Measurements from ENCODE around the gene MRPL49.
"Not testable (repeated sequence)": the region's sequence is repeated elsewhere in the genome, so short reads cannot be mapped to it uniquely, and the experiment has no call there.

The MRPL49 gene

DNA sequence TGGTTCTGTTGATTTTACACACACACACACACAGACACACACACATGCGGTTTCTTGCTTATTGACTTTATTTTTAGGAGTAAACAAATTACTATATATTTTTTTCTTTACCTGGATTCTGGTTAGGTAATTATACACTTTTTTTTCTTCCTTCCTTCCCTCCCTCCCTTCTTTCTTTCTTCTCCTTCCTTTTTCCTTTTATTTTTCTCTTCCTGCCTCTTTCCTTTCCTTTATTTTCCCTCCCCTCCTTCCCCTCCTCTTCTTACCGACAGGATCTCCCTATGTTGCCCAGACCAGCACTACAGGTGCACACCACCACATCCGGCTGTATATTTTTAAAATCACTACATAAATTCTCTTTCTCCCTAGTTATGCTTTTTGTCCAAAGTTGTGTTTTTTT is 44.8 kb downstream of the MRPL49 start:
- no peaks in the 10 kb centered on the region for H3K36me3 ChIP-seq
- peaks cover 5 to 7% of the 10 kb centered on the region in 2 experiments for H3K4me1 ChIP-seq (ENCODE audit: control insufficient read depth in 1 of 2, insufficient read depth in 1 of 2, low read depth in 1 of 2, low read length in 1 of 2)
- no peaks in the 10 kb centered on the region for H3K27me3 ChIP-seq
- H3K9me3 ChIP-seq = no peaks in the 10 kb centered on the region
- TF ChIP-seq, protein P1, sequence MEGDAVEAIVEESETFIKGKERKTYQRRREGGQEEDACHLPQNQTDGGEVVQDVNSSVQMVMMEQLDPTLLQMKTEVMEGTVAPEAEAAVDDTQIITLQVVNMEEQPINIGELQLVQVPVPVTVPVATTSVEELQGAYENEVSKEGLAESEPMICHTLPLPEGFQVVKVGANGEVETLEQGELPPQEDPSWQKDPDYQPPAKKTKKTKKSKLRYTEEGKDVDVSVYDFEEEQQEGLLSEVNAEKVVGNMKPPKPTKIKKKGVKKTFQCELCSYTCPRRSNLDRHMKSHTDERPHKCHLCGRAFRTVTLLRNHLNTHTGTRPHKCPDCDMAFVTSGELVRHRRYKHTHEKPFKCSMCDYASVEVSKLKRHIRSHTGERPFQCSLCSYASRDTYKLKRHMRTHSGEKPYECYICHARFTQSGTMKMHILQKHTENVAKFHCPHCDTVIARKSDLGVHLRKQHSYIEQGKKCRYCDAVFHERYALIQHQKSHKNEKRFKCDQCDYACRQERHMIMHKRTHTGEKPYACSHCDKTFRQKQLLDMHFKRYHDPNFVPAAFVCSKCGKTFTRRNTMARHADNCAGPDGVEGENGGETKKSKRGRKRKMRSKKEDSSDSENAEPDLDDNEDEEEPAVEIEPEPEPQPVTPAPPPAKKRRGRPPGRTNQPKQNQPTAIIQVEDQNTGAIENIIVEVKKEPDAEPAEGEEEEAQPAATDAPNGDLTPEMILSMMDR (IDR thresholded peaks at IDR 0.05) = no peak
- H3K4me3 ChIP-seq (ENCODE audit: low read depth in 1 of 2, low read length in 1 of 2) = no peak overlapping the region
- no peak overlapping the region for H3K27ac ChIP-seq

DNA sequence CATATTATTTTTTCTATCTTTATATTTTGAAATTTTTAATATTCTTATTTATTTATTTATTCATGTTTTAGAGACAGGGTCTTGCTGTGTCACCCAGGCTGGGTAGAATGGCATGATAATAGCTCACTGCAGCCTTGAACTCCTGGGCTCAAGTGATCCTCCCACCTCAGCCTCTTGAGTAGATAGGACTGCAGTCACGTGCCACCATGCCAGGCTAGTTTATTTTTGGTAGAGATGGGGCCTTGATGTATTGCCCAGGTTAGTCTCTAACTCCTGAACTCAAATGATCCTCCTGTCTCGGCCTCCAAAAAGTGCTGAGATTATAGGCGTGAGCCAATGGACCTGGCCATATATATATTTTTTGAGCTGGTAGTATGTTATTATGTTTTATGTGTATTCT is 45.5 kb downstream of the MRPL49 start:
- no peaks in the 10 kb centered on the region for H3K27me3 ChIP-seq
- no peaks in the 10 kb centered on the region for H3K9me3 ChIP-seq
- H3K27ac ChIP-seq = no peak overlapping the region
- peaks cover 5 to 7% of the 10 kb centered on the region in 2 experiments for H3K4me1 ChIP-seq (ENCODE audit: control insufficient read depth in 1 of 2, insufficient read depth in 1 of 2, low read depth in 1 of 2, low read length in 1 of 2)
- H3K36me3 ChIP-seq = no peaks in the 10 kb centered on the region
- TF ChIP-seq, protein P1 (IDR thresholded peaks at IDR 0.05) = no peak
- H3K4me3 ChIP-seq (ENCODE audit: low read depth in 1 of 2, low read length in 1 of 2) = no peak overlapping the region

DNA sequence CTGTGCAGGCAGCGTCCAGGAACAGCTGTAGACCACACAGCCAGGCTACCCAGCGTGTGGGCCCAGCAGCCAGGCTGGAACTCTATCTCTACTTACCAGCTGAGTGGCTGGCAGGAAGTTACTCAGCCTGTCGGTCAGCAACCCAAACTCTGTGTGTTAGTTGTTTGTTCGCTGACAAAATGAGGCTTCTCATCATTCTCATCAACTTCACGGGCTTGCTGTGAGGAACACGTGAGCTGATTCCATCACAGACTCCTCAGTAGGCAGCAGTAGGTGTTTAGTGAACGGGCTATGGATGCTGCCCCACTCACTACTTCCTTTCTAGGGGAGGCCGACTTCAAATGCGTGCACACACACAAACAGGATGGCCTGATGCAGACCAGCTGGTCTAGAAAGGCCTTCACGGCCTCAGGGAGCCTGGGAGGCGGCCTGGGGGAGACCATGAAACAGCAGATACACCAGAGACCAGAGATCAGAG is 47.1 kb downstream of the MRPL49 start:
- TF ChIP-seq, protein P1 (IDR thresholded peaks at IDR 0.05) = no peak
- H3K27ac ChIP-seq = no peak overlapping the region

DNA sequence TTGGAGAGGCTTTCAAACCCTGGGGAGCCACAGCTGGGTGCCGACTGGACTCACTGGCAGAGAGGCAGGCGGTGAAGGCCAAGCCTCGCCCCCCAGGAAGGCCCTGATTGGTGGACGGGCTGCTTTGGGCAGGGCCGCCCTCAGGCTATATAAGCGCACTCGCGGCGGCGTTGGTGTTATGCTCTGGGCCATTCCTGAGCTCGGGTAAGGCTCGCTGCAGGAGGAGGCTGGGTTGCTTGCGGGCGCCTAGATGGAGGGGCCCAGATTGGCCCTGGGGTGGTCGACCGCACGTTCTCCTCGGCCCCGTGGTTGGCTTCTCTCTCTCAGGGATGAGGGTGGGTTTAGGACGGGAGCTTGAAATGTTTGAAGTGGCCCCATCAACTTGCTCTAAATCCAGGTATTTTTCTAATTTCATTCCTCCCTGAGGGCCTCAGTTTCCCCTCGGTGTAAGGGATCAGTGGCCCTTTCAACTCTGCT is 48.0 kb downstream of the MRPL49 start, which contains the start of gene SPDYC:
Gene SPDYC, plus strand, starts transcription at position 176 of the 477 bp plus-strand sequence. CDS start 1,125 bp downstream, outside the sequence.
- H3K4me3 ChIP-seq (ENCODE audit: low read depth in 1 of 2, low read length in 1 of 2) = no peak within 1 kb of the TSS
- H3K27ac ChIP-seq = no peak within 1 kb of the TSS
- H3K9me3 ChIP-seq = no peaks in the 10 kb centered on the region
- H3K4me1 ChIP-seq (ENCODE audit: control insufficient read depth in 1 of 2, insufficient read depth in 1 of 2, low read depth in 1 of 2, low read length in 1 of 2) = peaks cover 5 to 7% of the 10 kb centered on the region in 2 experiments
- TF ChIP-seq, protein P1 (IDR thresholded peaks at IDR 0.05) = no peak
- H3K27me3 ChIP-seq = no peaks in the 10 kb centered on the region
- H3K36me3 ChIP-seq = no peaks in the 10 kb centered on the region

More for the DNA sequence above, 47.1 kb downstream of the MRPL49 start:
- H3K27me3 ChIP-seq = no peaks in the 10 kb centered on the region
- no peak overlapping the region for H3K4me3 ChIP-seq (ENCODE audit: low read depth in 1 of 2, low read length in 1 of 2)
- H3K4me1 ChIP-seq (ENCODE audit: control insufficient read depth in 1 of 2, insufficient read depth in 1 of 2, low read depth in 1 of 2, low read length in 1 of 2) = peaks cover 5 to 7% of the 10 kb centered on the region in 2 experiments
- no peaks in the 10 kb centered on the region for H3K9me3 ChIP-seq
- no peaks in the 10 kb centered on the region for H3K36me3 ChIP-seq

DNA sequence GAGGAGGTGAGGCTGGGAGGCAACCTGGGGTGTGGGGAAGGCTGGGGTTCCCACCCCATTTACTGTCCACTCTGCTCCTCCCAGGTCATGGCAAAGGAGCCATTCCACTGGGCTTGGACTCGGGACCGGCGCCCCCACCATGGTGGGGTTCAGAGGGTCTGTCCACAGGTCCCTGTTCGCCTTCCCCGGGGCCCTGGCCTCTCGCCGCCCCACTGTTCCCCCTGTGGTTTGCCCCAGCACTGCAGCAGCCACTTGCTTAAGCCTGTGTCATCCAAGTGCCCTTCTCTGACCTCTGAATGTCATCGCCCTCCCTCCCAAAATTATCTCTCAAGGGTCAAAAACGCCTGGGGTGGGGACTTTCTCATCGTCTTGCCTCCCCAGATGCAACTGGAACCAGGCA is 50.5 kb downstream of the MRPL49 start:
- TF ChIP-seq, protein P1 (IDR thresholded peaks at IDR 0.05) = no peak
- Histone ChIP-seq H3K9me3 (no peaks in the 10 kb centered on the region), H3K4me1 (ENCODE audit: control insufficient read depth in 1 of 2, insufficient read depth in 1 of 2, low read depth in 1 of 2, low read length in 1 of 2) (peaks cover 5 to 7% of the 10 kb centered on the region in 2 experiments), H3K4me3 (ENCODE audit: low read depth in 1 of 2, low read length in 1 of 2) (no peak overlapping the region), H3K36me3 (no peaks in the 10 kb centered on the region), H3K27me3 (no peaks in the 10 kb centered on the region), H3K27ac (no peak overlapping the region)

DNA sequence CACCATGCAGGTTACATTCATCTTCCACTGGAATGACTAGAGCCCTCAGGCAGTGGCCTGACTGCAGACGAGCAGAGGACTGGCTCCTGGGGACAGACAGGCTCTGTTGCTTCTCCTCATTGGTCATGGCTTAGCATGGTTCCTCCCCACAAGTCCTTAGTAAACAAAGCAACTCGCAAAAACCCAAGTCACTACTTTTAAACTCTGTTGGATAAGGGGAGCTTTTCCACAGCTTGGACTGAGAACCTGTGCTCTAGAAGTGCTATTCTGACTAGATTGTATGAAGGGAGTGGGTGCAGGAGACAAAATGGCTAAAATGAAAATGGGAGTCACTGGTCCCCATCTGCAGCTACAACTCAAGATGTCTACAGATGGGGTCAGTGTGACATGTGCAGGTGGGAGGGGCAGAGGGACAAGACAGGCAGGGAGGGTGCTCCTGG is 52.5 kb downstream of the MRPL49 start:
- H3K36me3 ChIP-seq; H3K4me3 ChIP-seq (ENCODE audit: low read depth in 1 of 2, low read length in 1 of 2); H3K4me1 ChIP-seq (ENCODE audit: control insufficient read depth in 1 of 2, insufficient read depth in 1 of 2, low read depth in 1 of 2, low read length in 1 of 2); H3K9me3 ChIP-seq; H3K27me3 ChIP-seq; H3K27ac ChIP-seq: not testable (repeated sequence)
